ENCODE measurements around the gene SEMA4F.

DNA sequence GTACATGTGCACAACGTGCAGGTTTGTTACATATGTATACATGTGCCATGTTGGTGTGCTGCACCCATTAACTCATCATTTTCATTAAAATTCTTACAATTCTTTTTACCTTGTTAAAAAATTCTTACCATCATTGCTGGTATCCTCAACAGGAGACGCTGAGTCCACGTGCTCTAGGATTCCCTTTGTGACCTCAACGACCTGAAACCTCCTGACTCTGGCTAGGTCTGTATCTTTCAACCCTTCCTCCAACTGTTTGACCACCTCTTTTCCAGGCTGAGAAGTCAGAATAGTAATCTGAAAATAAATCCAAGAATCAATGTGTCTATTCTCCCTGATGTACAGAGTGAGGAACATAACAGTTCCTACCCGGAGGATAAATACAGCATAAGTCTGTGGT, 47.1 kb upstream of the SEMA4F start:
- TF ChIP-seq POLR2A (IDR thresholded peaks at IDR 0.05; ENCODE audit: low read length) (no peak), GATA1 (IDR thresholded peaks at IDR 0.05; ENCODE audit: low read depth, low read length) (no peak)
